GM04503 (cell line): ENCODE data around the gene NCOA7.
"Not testable (repeated sequence)": the region's sequence is repeated elsewhere in the genome, so short reads cannot be mapped to it uniquely, and the experiment has no call there.

ENCODE experiments used
- DNase-seq: peaks from one replicate; pipeline ENCODE4 v3.0.0-alpha.2; 2012; ENCODE audit warnings: low read depth

The NCOA7 gene

GRCh38 chr6:125950716-125951115, 160.0 kb downstream of the NCOA7 start:
- not testable (repeated sequence) for DNase-seq

- no peak for DNase-seq
Measured at GRCh38 chr6:125951323-125951722, 160.6 kb downstream of the NCOA7 start.

GRCh38 chr6:125952764-125953501, 162.2 kb downstream of the NCOA7 start:
- no peak for DNase-seq

- DNase-seq = no peak
Measured at GRCh38 chr6:125953502-125953875, 162.7 kb downstream of the NCOA7 start.

- no peak for DNase-seq
Measured at GRCh38 chr6:125954735-125955339, 164.1 kb downstream of the NCOA7 start.

- DNase-seq = no peak
Measured at GRCh38 chr6:125955973-125956372, 165.2 kb downstream of the NCOA7 start.

- DNase-seq = peak; percentile 69
Measured at GRCh38 chr6:125956506-125957390, 166.0 kb downstream of the NCOA7 start, which contains the start of gene HINT3. TSS of gene HINT3 (plus strand) at chr6:125956770. CDS start at chr6:125956978, 208 bp downstream.

- no peak for DNase-seq
Measured at GRCh38 chr6:125957391-125957693, 166.6 kb downstream of the NCOA7 start.

GRCh38 chr6:125957845-125958244, 167.1 kb downstream of the NCOA7 start:
- no peak for DNase-seq

GRCh38 chr6:125959041-125959440, 168.3 kb downstream of the NCOA7 start:
- no peak for DNase-seq

- DNase-seq = no peak
Measured at GRCh38 chr6:125961117-125961516, 170.4 kb downstream of the NCOA7 start.

GRCh38 chr6:125962900-125963497, 172.2 kb downstream of the NCOA7 start:
- DNase-seq = no peak

- DNase-seq = no peak
Measured at GRCh38 chr6:125963817-125964216, 173.1 kb downstream of the NCOA7 start.

- no peak for DNase-seq
Measured at GRCh38 chr6:125966569-125966968, 175.8 kb downstream of the NCOA7 start.

- no peak for DNase-seq
Measured at GRCh38 chr6:125968493-125968892, 177.7 kb downstream of the NCOA7 start.

- DNase-seq = no peak
Measured at GRCh38 chr6:125970760-125971159, 180.0 kb downstream of the NCOA7 start.

GRCh38 chr6:125972478-125972877, 181.7 kb downstream of the NCOA7 start:
- DNase-seq = not testable (repeated sequence)

GRCh38 chr6:125974214-125974866, 183.6 kb downstream of the NCOA7 start:
- DNase-seq = no peak

- DNase-seq = no peak
Measured at GRCh38 chr6:125979101-125979500, 188.3 kb downstream of the NCOA7 start.
